IPS-18a (cell line): ENCODE measurements around the gene EIF5.

ENCODE experiments used
- H3K27ac ChIP-seq: one replicate; pipeline ENCODE4 v1.5.1; 2013; ENCODE audit warnings: low read length
- H3K27me3 ChIP-seq: one replicate; pipeline ENCODE4 v1.6.1; 2013; ENCODE audit warnings: mild to moderate bottlenecking, low read length; ENCODE audit not compliant: control insufficient read depth, insufficient read depth
- H3K36me3 ChIP-seq: one replicate; pipeline ENCODE4 v1.6.1; 2013; ENCODE audit warnings: low read depth, low read length; ENCODE audit not compliant: control insufficient read depth
- H3K4me1 ChIP-seq: one replicate; pipeline ENCODE4 v1.6.1; 2013; ENCODE audit warnings: low read depth, low read length; ENCODE audit not compliant: control insufficient read depth
- H3K4me3 ChIP-seq: one replicate; pipeline ENCODE4 v1.5.1; 2013; ENCODE audit warnings: low read length
- H3K9ac ChIP-seq: one replicate; pipeline ENCODE4 v1.6.1; 2013; ENCODE audit warnings: mild to moderate bottlenecking, low read length, moderate library complexity
- H3K9me3 ChIP-seq: one replicate; pipeline ENCODE4 v1.6.1; 2013; ENCODE audit warnings: low read depth, low read length; ENCODE audit not compliant: control insufficient read depth

The EIF5 gene

DNA sequence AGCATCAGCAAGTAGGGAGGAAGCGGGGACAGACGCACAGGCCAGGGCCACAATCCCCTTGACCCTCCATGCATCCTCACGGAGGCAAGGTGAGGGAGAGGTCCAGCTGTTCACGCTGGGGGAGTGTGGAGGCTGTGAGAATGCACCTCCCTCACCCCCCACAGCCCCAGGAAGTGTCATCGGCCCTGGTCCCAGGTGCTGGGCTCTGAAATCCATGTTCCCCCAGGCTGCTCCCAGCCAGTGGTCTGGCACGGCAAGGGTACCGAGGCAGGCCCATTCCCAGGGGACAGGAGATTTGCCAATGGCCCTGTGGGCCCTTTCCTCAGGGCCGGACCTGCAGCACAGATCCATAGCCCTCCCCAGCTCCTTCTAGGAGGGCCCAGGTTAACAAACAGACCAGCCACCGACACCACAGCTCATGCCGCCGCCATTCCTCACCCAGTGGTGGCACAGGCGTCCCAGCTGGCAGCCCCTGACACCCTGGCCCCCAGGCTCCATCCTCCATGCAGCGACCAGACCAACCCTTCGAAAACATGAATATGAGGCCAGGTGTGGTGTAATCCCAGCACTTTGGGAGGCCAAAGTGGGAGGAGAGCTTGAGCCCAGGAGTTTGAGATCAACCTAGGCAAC lies 21.9 kb upstream of the EIF5 start:
- H3K27me3 ChIP-seq, result no peaks in the 10 kb centered on the region
- no peak overlapping the region for H3K4me3 ChIP-seq
- no peaks in the 10 kb centered on the region for H3K36me3 ChIP-seq
- no peak overlapping the region for H3K9ac ChIP-seq
- H3K4me1 ChIP-seq, result peaks cover 5% of the 10 kb centered on the region
- no peak overlapping the region for H3K27ac ChIP-seq
- no peaks in the 10 kb centered on the region for H3K9me3 ChIP-seq

DNA sequence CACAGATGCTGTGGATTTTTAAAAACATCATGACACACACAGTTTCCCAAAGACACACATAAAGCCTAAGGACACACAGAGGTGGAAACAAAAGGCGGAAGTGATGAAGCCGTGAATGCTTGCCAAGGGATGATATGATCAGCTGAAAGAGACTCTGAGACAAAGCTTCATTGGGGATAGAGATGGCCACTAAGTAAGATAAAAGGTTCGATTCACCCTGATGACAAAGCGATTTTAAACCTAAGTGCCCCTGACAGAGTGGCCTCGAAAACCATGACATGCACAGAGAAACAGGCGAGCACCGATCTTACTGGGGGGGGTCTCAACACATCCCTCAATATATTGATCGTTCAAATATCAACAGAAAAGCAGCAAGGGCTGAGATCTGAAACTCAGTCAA lies 20.3 kb upstream of the EIF5 start:
- no peak overlapping the region for H3K9ac ChIP-seq
- no peaks in the 10 kb centered on the region for H3K27me3 ChIP-seq
- H3K4me1 ChIP-seq, result peaks cover 10% of the 10 kb centered on the region
- H3K27ac ChIP-seq, result no peak overlapping the region
- H3K9me3 ChIP-seq, result no peaks in the 10 kb centered on the region
- H3K36me3 ChIP-seq, result no peaks in the 10 kb centered on the region
- no peak overlapping the region for H3K4me3 ChIP-seq

DNA sequence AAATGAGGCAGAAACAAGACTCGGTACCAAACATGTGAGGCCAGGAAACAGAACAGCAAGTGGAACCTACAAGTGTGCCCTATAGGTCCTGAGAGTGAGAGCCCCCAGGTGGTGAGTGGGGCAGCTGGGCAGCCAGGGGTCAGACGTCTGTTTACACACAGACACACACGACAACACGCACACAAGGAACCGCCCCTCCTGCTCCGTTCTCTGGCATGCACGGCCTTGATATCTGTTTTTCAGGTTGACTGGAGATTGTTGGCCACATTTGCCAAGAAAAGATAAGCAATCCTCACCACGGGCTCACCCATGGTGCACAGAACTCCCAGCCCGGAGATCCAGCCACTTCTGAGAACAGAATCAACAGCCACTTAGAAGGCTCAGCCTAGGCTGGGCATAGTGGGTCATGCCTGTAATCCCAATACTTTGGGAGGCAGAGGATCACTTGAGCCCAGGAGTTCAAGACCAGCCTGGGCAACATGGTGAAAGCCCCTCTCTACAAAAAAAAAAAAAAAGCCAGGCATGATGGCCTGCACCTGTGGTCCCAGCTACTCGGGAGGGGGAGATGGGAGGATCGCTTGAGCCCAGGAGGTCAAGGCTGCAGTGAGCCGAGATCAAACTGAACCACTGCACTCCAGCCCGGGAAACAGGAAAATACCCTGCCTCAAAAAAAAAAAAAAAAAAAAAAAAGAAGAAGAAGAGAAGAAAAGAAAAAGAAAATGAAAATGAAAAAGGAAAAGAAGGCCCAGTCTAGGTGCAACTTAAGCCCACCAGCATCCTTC lies 19.4 kb upstream of the EIF5 start:
- H3K4me1 ChIP-seq, result peaks cover 13% of the 10 kb centered on the region
- no peaks in the 10 kb centered on the region for H3K27me3 ChIP-seq
- no peak overlapping the region for H3K9ac ChIP-seq
- no peaks in the 10 kb centered on the region for H3K9me3 ChIP-seq
- H3K4me3 ChIP-seq, result no peak overlapping the region
- H3K27ac ChIP-seq, result no peak overlapping the region
- no peaks in the 10 kb centered on the region for H3K36me3 ChIP-seq

DNA sequence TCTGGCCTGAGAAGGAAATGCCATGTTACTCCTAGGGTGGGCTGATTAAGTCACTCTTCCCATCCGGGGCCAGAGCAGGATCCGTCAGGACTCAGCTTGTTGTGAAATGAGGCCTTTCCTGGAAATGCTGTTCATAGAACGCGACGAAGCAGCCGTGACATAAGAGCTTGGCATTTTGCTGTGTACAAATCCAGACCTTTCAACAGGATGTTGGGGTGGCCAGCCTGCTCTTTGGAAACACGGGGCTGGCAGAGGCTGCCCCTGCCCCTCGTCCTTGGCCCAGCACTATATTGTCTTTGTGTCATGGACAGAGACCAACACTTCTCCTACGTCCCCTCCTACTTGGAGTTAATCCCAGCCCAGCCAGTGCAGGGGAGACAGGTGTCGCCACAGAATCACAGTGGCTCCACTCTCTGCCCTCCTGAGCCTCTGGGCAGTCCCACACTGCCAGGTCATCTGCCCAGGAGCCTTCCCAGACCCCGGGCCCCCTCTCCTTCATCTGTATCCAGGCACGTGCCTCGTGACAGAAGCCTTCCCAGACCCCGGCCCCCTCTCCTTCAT lies 18.6 kb upstream of the EIF5 start:
- no peak overlapping the region for H3K27ac ChIP-seq

DNA sequence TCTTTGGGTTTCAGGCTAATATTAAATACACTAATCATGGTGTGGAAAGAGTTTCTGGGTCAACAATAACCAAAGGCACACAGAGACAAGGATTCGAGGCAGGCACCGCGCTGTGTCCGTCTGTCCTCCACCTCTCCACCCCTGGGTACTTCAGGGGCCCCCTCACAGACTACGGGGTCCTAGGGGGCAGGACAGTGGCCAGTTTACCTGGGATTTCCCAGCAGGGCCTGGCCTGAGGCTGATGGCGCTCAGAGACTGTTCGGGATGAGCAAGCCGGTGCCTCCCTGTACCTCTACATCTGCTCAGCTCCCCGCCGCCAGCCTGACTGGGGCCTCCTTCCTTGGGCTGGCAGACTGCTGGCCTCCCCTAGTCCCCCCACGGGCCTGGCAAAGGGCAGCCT lies 18.1 kb upstream of the EIF5 start:
- no peaks in the 10 kb centered on the region for H3K36me3 ChIP-seq
- no peak overlapping the region for H3K9ac ChIP-seq
- no peaks in the 10 kb centered on the region for H3K9me3 ChIP-seq
- peaks cover 13% of the 10 kb centered on the region for H3K4me1 ChIP-seq
- no peak overlapping the region for H3K27ac ChIP-seq
- H3K27me3 ChIP-seq, result no peaks in the 10 kb centered on the region
- H3K4me3 ChIP-seq, result no peak overlapping the region

More for the DNA sequence above, 18.6 kb upstream of the EIF5 start:
- H3K36me3 ChIP-seq, result no peaks in the 10 kb centered on the region
- H3K4me3 ChIP-seq, result no peak overlapping the region
- H3K27me3 ChIP-seq, result no peaks in the 10 kb centered on the region
- no peaks in the 10 kb centered on the region for H3K9me3 ChIP-seq
- peaks cover 13% of the 10 kb centered on the region for H3K4me1 ChIP-seq
- no peak overlapping the region for H3K9ac ChIP-seq

DNA sequence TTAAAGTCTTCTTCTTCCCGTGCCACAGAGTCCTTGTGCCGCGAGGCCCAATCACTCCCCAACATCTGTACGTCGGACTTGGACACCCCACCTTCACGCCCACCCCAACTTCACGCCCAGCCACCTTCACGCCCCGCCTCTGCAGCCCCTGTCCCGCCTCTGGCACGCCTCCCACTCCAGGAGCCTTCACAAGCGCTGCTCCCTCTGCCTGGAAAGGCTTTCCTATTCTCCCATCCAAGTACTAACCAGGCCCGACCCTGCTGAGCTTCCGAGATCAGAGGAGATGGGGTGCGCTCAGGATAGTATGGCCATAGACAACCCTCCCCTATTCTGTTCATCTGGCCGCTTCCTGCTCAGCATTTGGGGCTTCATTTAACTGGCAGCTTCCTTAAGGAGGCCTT lies 17.3 kb upstream of the EIF5 start:
- H3K27me3 ChIP-seq, result no peaks in the 10 kb centered on the region
- no peak overlapping the region for H3K27ac ChIP-seq
- peaks cover 13% of the 10 kb centered on the region for H3K4me1 ChIP-seq
- H3K36me3 ChIP-seq, result no peaks in the 10 kb centered on the region
- H3K4me3 ChIP-seq, result no peak overlapping the region
- no peaks in the 10 kb centered on the region for H3K9me3 ChIP-seq
- H3K9ac ChIP-seq, result no peak overlapping the region

DNA sequence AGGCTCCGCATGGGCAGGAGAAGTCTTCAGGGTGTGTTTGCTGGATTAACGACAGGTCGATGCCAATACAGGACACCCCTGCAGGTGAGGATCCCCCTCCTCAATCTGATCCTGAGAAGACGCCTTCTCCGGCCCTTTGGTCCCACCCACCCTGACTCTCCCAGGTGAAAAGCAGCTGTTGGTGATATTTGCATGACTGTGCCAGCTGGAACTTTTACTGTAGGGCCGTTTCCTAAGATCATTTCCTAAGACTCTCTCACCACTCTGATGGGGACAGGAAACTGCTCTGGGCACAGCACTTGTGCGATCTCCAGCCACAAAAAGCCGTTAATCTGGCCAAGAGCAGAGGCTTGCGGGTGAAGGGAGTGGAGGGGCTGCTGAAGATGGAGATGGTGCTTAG lies 16.8 kb upstream of the EIF5 start:
- H3K9ac ChIP-seq, result no peak overlapping the region
- no peak overlapping the region for H3K27ac ChIP-seq

DNA sequence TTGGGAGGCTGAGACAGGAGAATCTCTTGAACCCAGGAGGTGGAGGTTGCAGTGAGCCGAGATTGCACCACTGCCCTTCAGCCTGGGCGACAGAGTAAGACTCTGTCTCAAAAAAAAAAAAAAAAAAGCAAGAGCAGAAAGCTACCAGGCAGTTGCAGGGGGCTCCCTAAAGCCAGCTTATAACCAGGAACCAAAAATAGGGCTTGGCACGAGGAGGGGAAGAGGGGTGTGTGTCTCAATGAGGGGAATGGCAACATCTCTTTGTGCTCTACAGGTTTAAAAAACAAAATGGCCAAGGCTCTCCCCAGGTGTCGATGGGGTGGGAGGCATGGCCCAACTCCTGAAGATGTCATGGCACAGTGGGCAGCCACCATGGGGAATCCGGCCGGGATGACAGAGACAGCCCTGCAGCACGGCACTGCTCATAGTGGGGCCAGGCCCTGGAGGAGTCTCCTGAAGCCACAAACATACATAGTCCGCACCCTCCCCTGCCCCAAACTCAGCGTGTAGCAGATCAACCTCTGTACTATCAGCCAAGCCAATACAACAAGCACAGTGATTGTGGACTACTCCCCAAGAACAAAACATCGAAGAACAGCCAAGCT lies 16.0 kb upstream of the EIF5 start:
- H3K4me3 ChIP-seq, result no peak overlapping the region
- H3K27ac ChIP-seq, result no peak overlapping the region
- H3K4me1 ChIP-seq, result peaks cover 13% of the 10 kb centered on the region
- H3K36me3 ChIP-seq, result no peaks in the 10 kb centered on the region
- no peak overlapping the region for H3K9ac ChIP-seq
- H3K27me3 ChIP-seq, result no peaks in the 10 kb centered on the region
- H3K9me3 ChIP-seq, result no peaks in the 10 kb centered on the region

More for the DNA sequence above, 16.8 kb upstream of the EIF5 start:
- no peaks in the 10 kb centered on the region for H3K9me3 ChIP-seq
- H3K36me3 ChIP-seq, result no peaks in the 10 kb centered on the region
- peaks cover 13% of the 10 kb centered on the region for H3K4me1 ChIP-seq
- no peaks in the 10 kb centered on the region for H3K27me3 ChIP-seq
- H3K4me3 ChIP-seq, result no peak overlapping the region

DNA sequence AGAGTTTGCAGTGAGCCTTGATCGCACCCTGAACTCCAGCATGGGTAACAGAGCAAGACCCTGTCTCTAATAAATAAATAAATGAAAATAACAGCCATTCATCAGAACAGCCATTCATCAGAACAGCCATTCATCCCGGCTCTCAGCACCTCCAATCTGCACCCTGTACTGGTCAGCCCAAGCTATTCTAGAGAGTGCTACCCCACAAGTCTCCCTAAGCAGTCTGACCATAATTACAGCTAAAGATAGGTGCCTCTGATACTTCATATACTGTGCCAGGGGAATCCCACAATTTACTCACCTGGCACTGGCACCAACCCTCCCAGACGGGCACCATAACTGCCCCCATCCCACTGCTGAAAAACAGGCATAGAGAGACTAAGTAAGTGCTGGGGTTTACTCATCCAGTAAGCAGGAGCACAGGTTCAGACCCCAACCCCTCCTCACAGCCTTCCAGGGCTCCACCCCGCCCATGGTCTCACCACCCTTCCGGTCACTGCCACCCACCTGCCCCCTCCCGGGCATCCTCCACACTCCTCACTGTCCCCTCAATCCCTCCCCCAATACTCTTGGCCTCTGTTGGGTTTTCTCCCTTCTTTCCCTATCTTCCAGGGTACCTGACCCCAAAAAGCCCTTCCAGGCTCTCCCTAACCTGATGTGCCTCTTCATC lies 15.2 kb upstream of the EIF5 start:
- H3K36me3 ChIP-seq, result no peaks in the 10 kb centered on the region
- no peak overlapping the region for H3K9ac ChIP-seq
- H3K4me1 ChIP-seq, result peaks cover 13% of the 10 kb centered on the region
- no peaks in the 10 kb centered on the region for H3K9me3 ChIP-seq
- H3K4me3 ChIP-seq, result no peak overlapping the region
- no peak overlapping the region for H3K27ac ChIP-seq
- no peaks in the 10 kb centered on the region for H3K27me3 ChIP-seq

DNA sequence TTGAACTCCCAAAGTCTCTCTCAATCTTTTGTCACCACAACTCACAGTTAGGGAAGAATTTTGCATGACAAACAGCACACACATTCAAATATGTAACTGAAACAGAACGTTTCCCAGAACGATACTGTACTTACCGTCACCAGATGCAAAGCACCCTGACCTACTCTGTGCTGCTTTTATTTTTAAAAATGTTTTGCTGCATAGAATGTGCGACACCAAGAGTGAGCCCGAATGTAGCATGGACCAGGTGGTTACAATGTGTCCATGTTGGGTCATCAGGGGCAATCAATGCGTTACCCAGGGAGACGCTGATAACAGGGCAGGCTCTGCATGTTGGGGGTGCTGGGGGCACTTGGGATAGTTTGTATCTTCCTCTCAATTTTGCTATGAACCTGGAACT lies 14.6 kb upstream of the EIF5 start:
- no peak overlapping the region for H3K9ac ChIP-seq
- H3K27ac ChIP-seq, result no peak overlapping the region
- H3K36me3 ChIP-seq, result no peaks in the 10 kb centered on the region
- no peaks in the 10 kb centered on the region for H3K27me3 ChIP-seq
- no peak overlapping the region for H3K4me3 ChIP-seq
- H3K9me3 ChIP-seq, result no peaks in the 10 kb centered on the region
- peaks cover 13% of the 10 kb centered on the region for H3K4me1 ChIP-seq

DNA sequence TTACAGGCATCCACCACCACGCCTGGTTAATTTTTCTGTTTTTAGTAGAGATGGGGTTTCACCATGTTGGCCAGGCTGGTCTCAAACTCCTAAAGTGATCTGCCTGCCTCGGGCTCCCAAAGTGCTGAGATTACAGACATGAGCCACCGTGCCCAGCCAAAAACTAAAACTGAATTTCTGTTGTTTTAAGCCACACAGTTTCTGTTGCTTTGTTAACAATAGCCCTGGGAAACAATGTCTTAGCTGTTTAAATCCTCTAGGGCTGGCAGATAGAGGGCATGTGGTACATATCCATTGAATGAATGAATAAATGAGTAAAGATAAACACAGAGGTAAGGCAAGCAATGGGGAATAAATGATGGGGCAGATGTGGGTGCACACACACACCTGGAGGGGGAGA lies 8.0 kb upstream of the EIF5 start:
- Histone ChIP-seq H3K4me3 (no peak overlapping the region), H3K4me1 (peaks cover 4% of the 10 kb centered on the region), H3K36me3 (no peaks in the 10 kb centered on the region), H3K9ac (no peak overlapping the region), H3K9me3 (no peaks in the 10 kb centered on the region), H3K27ac (no peak overlapping the region), H3K27me3 (no peaks in the 10 kb centered on the region)
